SK-N-MC (cell line): ENCODE measurements around the gene ZMIZ1.

Experiments used
- DNase-seq: peaks from one replicate; pipeline ENCODE4 v3.0.0-alpha.2; 2011; ENCODE audit warnings: low read depth, low spot score
- H3K27ac ChIP-seq: fragments of 200-600 bp; sonication (generic); 2 replicates; pipeline ENCODE4 v1.5.1; 2016; ENCODE audit warnings: mixed run types
- H3K36me3 ChIP-seq: fragments of 200-600 bp; sonication (generic); 2 replicates; pipeline ENCODE4 v1.6.1; 2017; ENCODE audit warnings: antibody characterized with exemption, low read length, mixed read lengths; ENCODE audit not compliant: insufficient read depth
- H3K4me3 ChIP-seq: fragments of 200-600 bp; sonication (generic); 2 replicates; pipeline ENCODE4 v1.5.1; 2016
- H3K9ac ChIP-seq: fragments of 200-600 bp; sonication (generic); 2 replicates; pipeline ENCODE4 v1.8.0; 2017; ENCODE audit warnings: mixed run types, mixed read lengths; ENCODE audit not compliant: insufficient read length
- H3K9me3 ChIP-seq: fragments of 200-600 bp; sonication (generic); 2 replicates; pipeline ENCODE4 v1.6.1; 2017; ENCODE audit warnings: low read depth, mild to moderate bottlenecking, antibody characterized with exemption, low read length, moderate library complexity, mixed read lengths
- EZH2 ChIP-seq: fragments of 200-600 bp; sonication (generic); IDR thresholded peaks from one replicate; pipeline ENCODE4 v1.6.1; 2017; ENCODE audit warnings: antibody characterized with exemption
- FOXP2 ChIP-seq: optimal IDR thresholded peaks from 2 replicates; pipeline ENCODE3; 2011; ENCODE audit warnings: mild to moderate bottlenecking, moderate library complexity; ENCODE audit not compliant: insufficient read depth; ENCODE audit errors: extremely low read length, control extremely low read depth
- POLR2AphosphoS5 ChIP-seq: IDR thresholded peaks from 2 replicates; pipeline ENCODE4 v1.6.1; 2012; ENCODE audit warnings: mild to moderate bottlenecking, low read depth, low read length, borderline replicate concordance

Gene ZMIZ1

DNA sequence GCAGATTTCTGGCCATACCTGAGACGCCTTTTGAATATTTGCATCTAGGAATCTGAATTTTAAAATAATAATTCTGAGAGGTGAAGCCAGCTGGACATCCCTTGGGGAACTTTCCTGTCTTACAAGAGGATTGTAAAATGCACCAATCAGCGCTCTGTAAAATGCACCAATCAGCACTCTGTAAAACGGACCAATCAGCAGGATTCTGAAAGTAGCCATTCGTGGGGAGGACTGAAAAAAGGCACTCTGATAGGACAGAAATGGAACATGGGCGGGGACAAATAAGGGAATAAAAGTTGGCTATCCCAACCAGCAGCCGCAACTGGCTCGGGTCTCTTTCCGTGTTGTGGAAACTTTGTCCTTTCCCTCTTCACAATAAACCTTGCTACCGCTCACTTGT, 288.4 kb downstream of the ZMIZ1 start:
- TF ChIP-seq EZH2: no peak
- TF ChIP-seq FOXP2: no peak
- TF ChIP-seq POLR2AphosphoS5: no peak
- no peak overlapping the region for H3K9ac ChIP-seq
- DNase-seq: no peak
- no peaks in the 10 kb centered on the region for H3K9me3 ChIP-seq
- H3K36me3 ChIP-seq: peaks cover 28% of the 10 kb centered on the region; the same call in 1 of the 2 replicates
- no peak overlapping the region for H3K27ac ChIP-seq
- no peak overlapping the region for H3K4me3 ChIP-seq

DNA sequence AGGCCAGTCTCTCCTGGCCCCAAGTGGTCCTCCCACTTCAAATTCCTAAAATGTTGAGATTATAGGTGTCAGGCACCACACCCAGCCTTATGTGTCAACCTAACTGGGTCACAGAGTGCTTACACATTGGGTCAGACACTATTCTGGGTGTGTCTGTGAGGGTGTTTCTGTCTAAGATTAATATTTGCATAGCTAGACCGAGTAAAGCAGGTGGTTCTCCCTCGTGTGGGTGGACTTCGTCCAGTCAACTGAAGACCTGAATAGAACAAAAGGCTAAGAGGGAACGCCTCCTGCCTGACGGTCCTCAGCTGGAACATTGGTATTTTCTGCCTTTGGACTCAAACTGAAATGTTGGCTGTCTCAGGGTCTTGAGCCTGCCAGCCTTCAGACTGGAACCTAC, 290.0 kb downstream of the ZMIZ1 start:
- H3K4me3 ChIP-seq: no peak overlapping the region
- H3K9me3 ChIP-seq: no peaks in the 10 kb centered on the region
- TF ChIP-seq POLR2AphosphoS5 (no peak), FOXP2 (no peak), EZH2 (no peak)
- no peak for DNase-seq
- no peak overlapping the region for H3K9ac ChIP-seq
- no peak overlapping the region for H3K27ac ChIP-seq
- H3K36me3 ChIP-seq: peaks cover 12% of the 10 kb centered on the region; the same call in 1 of the 2 replicates

DNA sequence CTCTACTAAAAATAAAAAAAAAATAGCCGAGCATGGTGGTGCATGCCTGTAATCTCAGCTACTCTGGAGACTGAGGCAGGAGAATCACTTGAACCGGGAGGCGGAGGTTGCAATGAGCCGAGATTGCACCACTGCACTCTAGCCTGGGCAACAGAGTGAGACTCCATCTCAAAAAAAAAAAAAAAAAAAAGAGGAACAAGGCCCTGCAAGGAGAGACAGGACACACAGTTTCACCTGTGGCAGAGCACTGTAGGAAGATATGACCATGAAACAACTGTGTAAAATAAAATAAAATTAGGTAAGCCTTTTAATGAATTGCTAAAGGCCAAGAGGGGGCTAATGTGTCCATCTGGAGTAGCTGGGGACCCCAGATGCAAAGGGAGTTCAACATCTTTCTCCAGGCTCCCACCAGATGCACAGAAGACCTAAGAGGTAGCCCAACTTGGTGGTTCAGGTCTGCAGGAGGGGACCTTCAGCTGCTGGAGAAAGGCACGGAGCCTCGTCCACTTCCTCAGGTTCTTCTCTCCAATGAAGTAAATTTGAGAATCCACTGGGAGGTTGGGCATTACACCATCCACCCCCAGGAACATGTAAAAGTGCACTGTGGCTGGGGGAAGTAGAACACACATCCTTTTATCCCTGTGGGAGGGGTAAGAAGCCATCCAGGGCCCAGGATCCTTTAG, 291.2 kb downstream of the ZMIZ1 start:
- DNase-seq: no peak
- Histone ChIP-seq H3K36me3 (peaks cover under 1% of the 10 kb centered on the region; the same call in 1 of the 2 replicates), H3K27ac (no peak overlapping the region), H3K9ac (no peak overlapping the region), H3K4me3 (no peak overlapping the region), H3K9me3 (no peaks in the 10 kb centered on the region)
- TF ChIP-seq EZH2: no peak
- no peak for TF ChIP-seq FOXP2
- no peak for TF ChIP-seq POLR2AphosphoS5

DNA sequence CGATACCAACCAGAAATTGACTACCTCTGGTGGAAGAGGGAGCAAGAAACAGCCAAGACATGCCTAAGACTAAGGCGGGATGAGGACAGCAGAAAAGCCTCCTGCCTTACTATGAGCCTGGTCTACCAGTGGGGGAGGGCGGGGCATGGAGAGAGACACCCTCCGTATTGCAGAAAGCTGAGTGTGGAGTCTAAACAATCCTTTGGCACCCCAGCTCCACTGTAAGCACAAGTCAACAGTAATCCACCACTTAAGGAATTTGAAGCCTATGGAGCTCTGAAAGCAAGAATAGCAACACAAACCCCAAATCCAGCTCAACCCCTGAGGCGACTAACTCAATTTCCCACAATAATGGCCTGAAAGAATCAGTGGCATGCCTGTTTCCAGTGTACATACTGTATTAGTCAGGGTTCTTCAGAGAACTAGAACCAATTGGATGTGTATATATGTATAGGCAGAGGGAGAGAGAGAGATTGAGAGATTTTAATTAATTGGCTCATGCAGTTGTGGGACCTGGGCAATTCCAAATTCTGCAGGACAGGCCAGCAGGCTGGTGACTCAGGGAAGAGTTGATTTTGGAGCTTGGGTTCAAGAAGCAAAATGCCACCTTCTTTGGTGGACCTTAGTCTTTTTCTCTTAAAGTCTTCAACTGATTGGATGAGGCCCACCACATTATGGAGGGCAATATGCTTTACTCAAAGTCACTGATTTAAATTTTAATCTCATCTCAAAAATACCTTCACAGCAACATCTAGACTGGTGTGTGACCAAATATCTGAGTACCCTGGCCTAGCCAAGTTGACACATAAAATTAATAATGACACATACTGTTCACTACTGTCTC, 292.0 kb downstream of the ZMIZ1 start:
- no peak for DNase-seq

DNA sequence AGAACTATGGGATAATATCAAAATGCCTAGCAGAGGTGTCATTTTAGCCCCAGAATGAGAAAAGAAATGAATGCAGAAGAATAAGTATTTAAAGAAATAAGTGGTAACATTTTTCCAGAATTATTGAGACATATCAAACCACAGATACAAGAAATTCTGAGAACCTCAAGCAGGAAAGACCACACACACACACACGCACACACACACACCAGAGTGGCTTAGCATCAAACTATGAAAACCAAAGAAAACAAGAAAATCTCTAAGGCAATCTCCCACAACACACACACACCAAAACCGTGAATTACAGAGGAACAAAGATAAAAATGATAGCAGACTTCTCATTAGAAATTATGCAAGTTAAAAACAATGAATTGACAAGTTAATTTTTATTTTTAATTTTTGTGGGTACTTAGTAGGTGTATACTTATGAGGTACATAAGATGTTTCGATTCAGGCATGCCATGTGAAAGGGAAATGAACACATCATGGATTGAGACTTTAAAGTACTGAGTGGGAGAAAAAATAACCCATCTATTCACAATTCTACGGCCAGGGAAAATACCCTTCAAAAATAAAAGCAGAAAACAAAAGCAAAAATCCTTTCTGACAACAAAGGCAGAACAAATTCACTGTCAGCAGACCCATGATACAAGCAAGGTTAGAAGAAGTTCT, 293.1 kb downstream of the ZMIZ1 start:
- Histone ChIP-seq H3K9ac (no peak overlapping the region), H3K36me3 (no peaks in the 10 kb centered on the region), H3K9me3 (no peaks in the 10 kb centered on the region), H3K27ac (no peak overlapping the region), H3K4me3 (no peak overlapping the region)
- DNase-seq: no peak
- TF ChIP-seq EZH2 (no peak), FOXP2 (no peak), POLR2AphosphoS5 (no peak)

More for the DNA sequence above, 292.0 kb downstream of the ZMIZ1 start:
- TF ChIP-seq FOXP2 (no peak), POLR2AphosphoS5 (no peak), EZH2 (no peak)
- H3K36me3 ChIP-seq: no peaks in the 10 kb centered on the region; the same call in 1 of the 2 replicates
- H3K4me3 ChIP-seq: no peak overlapping the region
- no peak overlapping the region for H3K27ac ChIP-seq
- H3K9me3 ChIP-seq: no peaks in the 10 kb centered on the region
- H3K9ac ChIP-seq: no peak overlapping the region
